NCI-H446 (cell line): ENCODE data around the gene DCTN3.

ENCODE experiments used
- DNase-seq, 2 experiments: peaks; one replicate each; lab custom pipeline; 2025; lab: John Stamatoyannopoulos, UW

The DCTN3 gene

GRCh38 chr9:34620061-34620994, at the start of gene DCTN3:
Gene DCTN3, minus strand, starts transcription at chr9:34620495. Its CDS starts 31 bp downstream, at chr9:34620464.
- peak; percentile 93 to 98 for DNase-seq

- peak; percentile 51 to 85 for DNase-seq
These were observed 45.3 kb upstream of the DCTN3 start for GRCh38 chr9:34665381-34666250.

- no peak for DNase-seq
These were observed 44.7 kb upstream of the DCTN3 start for GRCh38 chr9:34665067-34665380.

- peak; percentile 9 to 18 for DNase-seq
These were observed 44.2 kb upstream of the DCTN3 start for GRCh38 chr9:34664281-34665066.

GRCh38 chr9:34663303-34663605, 43.0 kb upstream of the DCTN3 start:
- DNase-seq: no peak

- DNase-seq: no peak
These were observed 42.4 kb upstream of the DCTN3 start, which contains the start of gene CCL27 for GRCh38 chr9:34662526-34663302. Gene CCL27, minus strand, starts transcription at chr9:34662657. Its CDS starts 24 bp downstream, at chr9:34662633.

- DNase-seq: no peak
These were observed 39.4 kb upstream of the DCTN3 start for GRCh38 chr9:34659592-34660253.

- no peak for DNase-seq
These were observed 38.2 kb upstream of the DCTN3 start for GRCh38 chr9:34658461-34658860.

GRCh38 chr9:34656992-34657391, 36.7 kb upstream of the DCTN3 start:
- no peak for DNase-seq

- DNase-seq: no peak
These were observed 35.1 kb upstream of the DCTN3 start for GRCh38 chr9:34655394-34655793.

GRCh38 chr9:34654323-34655051, 34.2 kb upstream of the DCTN3 start:
- DNase-seq: peak; percentile 82 to 96

GRCh38 chr9:34653151-34654072, 33.1 kb upstream of the DCTN3 start:
- no peak for DNase-seq

- DNase-seq: no peak
These were observed 32.3 kb upstream of the DCTN3 start for GRCh38 chr9:34652602-34653000.

- no peak for DNase-seq
These were observed 31.7 kb upstream of the DCTN3 start, which contains the start of gene IL11RA for GRCh38 chr9:34651876-34652601. Gene IL11RA, plus strand, starts transcription at chr9:34652185. Its CDS starts 3,033 bp downstream, at chr9:34655218.

- no peak for DNase-seq
These were observed 31.0 kb upstream of the DCTN3 start for GRCh38 chr9:34651321-34651720.

- no peak for DNase-seq
These were observed 30.5 kb upstream of the DCTN3 start for GRCh38 chr9:34650816-34651215.

- DNase-seq: no peak
These were observed 28.4 kb upstream of the DCTN3 start for GRCh38 chr9:34648673-34649072.

- DNase-seq: no peak
These were observed 27.4 kb upstream of the DCTN3 start for GRCh38 chr9:34647651-34648050.
